ENCODE measurements around the gene MEX3A.

DNA sequence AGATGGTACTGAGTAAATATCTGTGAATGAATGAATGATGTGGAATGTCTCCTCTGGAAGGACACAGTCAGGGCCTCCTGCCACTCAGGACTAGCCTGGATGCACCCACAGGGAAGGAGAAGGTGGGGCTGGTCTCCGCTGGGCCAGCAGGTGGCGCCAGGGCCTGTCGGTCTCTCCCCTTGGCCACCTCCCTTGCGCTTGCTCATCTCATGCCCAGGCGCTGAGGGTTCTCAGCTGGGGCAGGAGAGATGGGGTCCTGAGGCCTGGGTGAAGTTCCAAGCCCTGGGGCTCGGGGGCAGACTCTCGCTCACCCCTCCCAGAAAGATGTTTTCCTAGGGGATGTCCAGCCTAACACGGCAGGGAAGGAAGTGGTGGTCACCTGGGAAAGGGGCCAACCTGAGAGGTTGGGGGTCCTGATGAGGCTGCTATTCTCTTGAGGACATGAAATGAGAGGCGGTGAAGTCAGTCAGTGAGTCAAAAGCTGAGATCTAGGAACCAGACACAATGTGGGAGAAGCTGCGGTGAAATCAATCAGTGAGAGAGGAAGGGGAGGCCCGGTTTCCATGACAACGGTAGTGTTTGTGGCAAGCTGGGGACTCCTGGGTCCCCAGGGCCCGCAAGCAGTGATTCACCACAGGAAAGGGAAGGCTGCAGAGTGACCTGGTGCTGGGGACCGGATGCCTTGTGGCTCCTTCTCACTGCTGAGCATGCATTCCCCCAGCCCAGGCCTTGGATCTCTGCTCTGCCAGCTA lies 14.6 kb upstream of the MEX3A start:
- TF ChIP-seq EP300 (IDR thresholded peaks at IDR 0.05): no peak
- TF ChIP-seq POLR2A (IDR thresholded peaks at IDR 0.05): peak; percentile 43
- TF ChIP-seq, protein P1, sequence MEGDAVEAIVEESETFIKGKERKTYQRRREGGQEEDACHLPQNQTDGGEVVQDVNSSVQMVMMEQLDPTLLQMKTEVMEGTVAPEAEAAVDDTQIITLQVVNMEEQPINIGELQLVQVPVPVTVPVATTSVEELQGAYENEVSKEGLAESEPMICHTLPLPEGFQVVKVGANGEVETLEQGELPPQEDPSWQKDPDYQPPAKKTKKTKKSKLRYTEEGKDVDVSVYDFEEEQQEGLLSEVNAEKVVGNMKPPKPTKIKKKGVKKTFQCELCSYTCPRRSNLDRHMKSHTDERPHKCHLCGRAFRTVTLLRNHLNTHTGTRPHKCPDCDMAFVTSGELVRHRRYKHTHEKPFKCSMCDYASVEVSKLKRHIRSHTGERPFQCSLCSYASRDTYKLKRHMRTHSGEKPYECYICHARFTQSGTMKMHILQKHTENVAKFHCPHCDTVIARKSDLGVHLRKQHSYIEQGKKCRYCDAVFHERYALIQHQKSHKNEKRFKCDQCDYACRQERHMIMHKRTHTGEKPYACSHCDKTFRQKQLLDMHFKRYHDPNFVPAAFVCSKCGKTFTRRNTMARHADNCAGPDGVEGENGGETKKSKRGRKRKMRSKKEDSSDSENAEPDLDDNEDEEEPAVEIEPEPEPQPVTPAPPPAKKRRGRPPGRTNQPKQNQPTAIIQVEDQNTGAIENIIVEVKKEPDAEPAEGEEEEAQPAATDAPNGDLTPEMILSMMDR (IDR thresholded peaks at IDR 0.05): peak; percentile 89 to 99 (median 98)

Measured in ovary (tissue), 3 donors.